NCI-H446 treated with DMSO at 0.1 percent for 48 hours (cell line): ENCODE results near the gene MRLN.
"Not testable (repeated sequence)": the region's sequence is repeated elsewhere in the genome, so short reads cannot be mapped to it uniquely, and the experiment has no call there.

ENCODE experiments used
- DNase-seq: peaks from one replicate; lab custom pipeline; 2025; lab: John Stamatoyannopoulos, UW

The MRLN gene

DNA sequence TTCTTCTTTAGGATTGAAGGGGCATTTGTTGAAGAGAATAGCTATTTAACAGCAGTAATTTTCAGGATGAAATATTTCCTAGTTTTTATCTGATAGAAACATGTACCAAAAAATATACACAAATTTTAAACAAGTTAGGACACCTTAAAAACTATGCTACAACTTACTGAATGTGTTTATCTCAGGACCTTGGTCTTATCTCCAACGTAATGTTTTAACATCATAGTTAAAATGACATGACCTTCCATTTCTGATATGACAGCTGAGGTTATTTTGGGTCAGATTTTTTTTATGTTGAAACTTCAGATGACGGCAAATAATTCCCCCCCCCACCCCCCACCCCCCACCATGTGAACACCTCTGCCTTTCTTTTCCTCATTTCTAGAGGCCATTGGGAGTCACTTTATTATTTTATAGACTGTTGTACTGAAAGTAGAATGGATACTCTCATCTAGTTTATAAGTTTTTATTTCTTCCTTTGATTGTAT is 8.0 kb downstream of the MRLN start:
- no peak for DNase-seq

- DNase-seq, result not testable (repeated sequence)
Measured at GRCh38 chr10:59744762-59745161, 8.5 kb downstream of the MRLN start.

DNA sequence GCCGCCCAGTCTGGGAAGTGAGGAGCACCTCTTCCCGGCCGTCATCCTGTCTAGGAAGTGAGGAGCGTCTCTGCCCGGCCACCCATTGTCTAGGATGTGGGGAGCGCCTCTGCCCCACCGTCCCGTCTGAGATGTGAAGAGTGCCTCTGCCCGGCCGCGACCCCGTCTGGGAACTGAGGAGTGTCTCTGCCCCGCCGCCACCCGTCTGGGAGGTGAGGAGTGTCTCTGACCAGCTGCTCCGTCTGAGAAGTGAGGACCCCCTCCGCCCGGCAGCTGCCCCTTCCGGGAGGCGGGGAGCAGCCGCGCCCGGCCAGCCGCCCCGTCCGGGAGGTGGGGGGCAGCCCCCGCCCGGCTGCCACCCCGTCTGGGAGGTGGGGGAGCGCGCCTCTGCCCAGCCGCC is 9.1 kb downstream of the MRLN start:
- DNase-seq, result not testable (repeated sequence)

- DNase-seq, result no peak
Measured at GRCh38 chr10:59741583-59741982, 11.7 kb downstream of the MRLN start.

DNA sequence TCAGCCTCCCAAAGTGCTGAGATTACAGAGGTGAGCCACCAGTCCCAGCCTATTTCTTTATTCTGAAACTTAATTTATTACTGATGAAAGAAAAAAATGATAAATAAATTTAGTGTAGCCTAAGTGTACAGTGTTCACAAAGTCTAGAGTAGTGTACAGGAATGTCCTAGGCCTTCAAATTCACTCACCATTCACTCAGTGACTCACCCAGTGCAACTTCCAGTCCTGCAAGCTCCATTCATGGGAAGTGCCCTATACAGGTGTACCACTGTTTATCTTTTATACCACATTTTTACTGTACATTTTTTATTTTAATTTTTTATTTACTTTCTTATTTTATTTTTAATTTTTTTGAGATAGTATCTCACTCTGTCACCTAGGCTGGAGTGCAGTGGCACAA is 12.2 kb downstream of the MRLN start:
- DNase-seq, result no peak

DNA sequence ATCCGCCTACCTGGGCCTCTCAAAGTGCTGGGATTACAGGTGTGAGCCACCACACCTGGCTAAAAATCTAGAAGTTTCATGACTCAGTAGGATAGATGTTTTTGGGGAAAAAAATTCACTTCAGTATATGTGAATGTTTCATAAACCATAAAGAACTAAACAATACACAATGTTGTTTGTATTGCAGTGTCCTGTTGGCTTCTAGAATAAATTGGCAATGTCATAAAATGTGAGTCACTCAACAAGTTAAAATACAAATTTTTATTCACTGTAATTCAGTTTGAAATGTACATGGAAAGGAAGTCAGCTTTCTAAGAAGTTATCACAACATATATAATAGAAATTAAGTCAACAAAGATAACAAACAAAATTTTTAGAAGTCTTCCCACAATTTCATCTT is 16.5 kb downstream of the MRLN start:
- DNase-seq, result no peak

DNA sequence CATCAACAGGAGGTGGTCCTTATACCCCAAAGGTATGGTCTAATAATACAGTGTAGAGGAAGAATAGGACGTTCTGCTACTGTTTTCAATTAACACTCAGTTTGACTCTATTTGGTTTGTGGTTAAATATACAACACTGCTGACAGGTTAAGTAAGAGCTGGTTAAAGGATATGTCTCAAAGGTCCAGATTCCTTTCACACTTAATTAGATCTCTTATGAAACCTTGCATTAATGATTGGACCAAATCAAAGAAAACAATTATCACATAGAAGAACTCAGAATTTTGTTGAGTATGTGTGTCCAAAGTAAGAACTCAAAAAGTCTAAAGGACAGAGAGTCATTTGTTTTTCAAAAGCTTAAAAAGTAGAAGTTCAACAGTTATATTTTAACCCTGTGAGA is 18.0 kb downstream of the MRLN start:
- no peak for DNase-seq

DNA sequence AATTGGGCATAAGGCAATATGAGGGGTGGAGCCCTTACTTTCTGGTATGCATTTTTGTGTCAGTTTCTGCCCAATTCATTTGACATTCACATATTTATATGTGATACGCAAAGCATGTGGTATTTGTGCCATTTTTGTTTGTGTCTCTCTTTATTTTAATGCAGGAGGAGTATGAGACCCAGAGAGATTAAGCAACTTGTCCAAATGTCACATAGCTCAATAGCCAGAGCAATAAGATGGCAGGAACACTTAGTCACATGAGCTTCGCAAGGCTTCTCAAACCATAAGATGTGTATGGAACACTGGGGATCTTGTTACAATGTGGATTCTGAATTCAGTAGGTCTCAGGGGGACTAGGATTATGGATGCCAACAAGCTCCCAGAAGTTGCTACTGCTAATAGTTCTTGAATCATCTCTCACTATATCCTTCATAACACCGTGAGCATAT is 19.2 kb downstream of the MRLN start:
- no peak for DNase-seq

GRCh38 chr10:59733321-59734013 is 19.8 kb downstream of the MRLN start:
- not testable (repeated sequence) for DNase-seq

DNA sequence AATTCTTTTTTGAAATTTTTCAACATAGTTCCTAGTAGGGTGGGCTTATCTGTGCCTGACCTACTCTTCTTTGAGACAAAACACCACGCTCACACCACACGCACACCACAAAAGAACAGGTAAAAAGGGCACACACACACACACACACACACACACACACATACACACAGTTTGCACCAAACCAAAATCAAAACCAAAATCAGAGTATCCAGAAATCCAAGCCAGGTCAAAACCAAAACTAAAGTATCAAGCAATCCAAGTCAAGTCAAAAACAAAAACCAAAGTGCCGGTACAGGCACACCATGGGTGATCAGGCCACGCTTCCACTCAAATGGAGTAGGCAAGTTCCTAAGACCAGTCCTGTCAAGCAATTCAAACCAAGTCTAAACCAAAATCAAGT is 20.4 kb downstream of the MRLN start:
- DNase-seq, result not testable (repeated sequence)

GRCh38 chr10:59729167-59729566 is 24.1 kb downstream of the MRLN start:
- DNase-seq, result not testable (repeated sequence)

DNA sequence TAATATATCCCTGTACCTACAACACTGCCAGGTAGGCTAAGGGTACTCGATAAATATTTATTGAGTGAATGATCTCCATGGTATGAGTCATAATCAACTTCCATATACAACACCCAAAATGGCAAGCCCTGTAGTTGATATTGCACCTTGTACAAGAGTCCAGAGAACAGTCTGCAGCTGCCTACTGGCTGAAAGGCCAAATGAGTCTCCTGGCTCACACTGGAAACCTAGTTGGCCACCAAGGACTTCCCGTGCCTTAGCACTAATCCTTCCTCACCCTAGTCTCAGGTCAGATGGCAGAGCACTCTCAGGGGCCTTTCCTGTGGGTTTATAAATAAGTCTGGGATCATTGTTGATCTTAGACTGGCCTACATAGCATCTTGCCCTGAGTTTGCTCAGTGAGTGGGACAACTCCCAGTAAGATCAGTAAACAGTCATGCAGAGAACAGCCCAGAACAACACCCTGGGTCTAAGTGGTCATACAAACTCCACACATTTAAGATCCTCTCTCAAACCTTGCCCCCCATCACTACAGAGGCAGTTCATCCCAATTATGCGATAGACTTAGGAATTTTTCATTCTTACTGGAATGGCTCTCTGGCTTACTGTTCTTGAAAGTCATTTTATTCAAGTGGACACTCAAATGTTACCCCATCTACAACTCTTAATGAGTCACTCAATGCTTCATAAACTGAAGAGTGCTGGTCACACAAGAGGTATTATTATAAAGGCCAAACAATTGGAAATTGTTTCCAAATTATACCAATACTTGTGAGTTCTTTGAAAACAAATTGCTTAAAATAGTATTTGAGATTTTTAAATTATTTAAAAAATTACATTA is 28.9 kb downstream of the MRLN start:
- DNase-seq, result no peak

DNA sequence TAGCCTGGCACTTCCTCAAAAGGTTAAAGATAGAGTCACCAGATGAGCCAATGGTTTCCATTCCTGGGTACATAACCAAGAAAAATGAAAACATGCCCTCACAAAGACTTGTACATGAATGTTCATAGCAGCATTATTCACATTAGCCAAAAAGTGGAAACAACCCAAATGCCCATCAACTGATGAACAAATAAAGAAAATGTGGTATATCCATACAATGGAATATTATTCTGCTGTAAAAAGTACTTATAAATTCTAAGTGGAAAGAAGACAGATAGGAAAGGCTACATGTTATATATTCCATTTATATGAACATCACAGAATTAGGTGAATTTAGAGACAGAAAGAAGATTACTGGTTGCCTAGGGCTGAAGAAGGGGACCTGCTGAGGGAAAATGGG is 32.9 kb downstream of the MRLN start:
- no peak for DNase-seq

DNA sequence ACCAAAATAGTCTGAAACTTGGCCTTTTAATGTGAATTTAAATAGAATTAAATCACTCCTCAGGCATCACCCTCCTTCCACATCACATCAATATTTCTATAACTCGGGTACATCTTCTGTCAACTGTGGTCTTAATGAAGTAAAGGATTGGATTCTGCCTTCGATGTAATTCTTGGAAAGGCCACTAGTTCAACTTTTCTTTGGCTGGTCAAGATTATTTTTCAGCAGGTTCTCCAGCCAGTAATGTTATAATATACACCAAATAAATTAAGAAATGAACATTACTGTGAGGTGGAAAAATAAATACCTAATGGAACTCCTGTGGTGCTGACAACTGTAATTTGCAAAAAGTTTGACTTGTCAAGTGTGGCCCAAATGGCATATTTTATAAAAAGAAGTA is 33.9 kb downstream of the MRLN start:
- DNase-seq, result no peak

- DNase-seq, result no peak
Measured at GRCh38 chr10:59718257-59718656, 35.0 kb downstream of the MRLN start.

GRCh38 chr10:59713196-59713821 is 39.9 kb downstream of the MRLN start:
- no peak for DNase-seq

DNA sequence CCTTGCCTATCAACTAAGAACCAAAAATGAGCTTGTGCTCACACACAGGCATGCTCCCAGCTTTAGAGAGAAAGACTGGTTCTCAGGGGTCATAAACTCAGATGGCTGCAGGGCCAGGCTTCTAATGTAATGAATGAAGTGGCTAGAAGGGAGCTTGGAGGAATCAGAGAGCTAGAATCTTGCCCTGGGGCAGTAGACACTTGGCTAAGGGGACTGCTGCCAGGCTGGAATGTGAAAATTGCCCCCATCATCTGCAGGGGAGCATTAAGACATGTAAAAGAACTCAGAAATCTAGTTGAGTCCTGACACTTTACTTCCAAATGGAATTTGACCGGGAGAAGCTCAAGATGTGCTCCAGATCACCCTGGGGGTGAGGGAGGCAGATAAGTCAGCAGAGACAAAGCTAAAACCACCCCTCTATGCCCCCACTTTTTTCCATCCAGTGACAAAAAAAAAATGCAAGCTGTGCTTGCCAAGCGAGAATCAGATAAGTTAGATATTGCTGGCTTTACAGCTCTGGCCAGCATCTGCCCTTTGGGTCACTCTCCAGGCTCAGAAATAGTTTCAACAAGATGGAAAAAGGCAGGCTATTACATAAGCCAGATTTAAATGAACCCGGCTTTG is 41.3 kb downstream of the MRLN start:
- DNase-seq, result no peak

DNA sequence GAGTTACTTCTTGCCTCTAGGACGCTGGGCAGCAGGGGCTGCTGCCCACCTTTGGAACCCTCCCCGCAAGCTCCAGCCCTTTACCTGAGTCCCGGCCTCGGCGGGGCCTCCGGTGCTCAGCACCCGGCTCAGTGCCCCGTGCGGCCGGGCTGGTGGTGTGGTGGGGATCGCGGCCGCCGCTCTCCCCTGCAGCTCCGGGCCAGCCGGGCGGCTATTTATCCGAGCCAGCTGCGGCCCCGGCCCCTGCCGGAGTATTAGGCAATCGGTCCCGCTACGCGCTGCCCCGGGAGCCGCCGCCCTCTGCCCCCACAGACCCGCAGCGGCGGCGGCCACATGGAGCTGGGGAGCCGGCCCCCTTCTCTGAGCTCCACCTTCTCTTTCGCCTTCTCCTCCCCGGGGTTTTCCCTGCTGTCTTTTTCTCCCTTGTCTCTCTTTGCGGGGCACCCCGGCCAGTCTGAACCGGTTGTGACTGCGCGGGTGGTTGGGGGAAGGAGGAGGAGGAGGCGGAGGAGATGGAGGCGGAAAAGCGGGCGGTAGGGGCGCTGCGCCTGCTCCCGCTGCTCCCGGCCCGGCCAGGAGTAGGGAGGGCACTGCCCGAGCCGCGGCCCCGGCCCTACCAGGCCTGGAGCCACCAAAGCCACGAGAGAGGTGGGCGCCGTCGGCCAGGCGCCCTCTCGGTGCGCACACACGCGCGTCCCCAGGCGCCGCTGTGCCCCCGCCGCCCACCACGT is 43.7 kb downstream of the MRLN start, which contains the start of gene SLC16A9:
TSS of gene SLC16A9 (minus strand) at position 456 of the 731 bp plus-strand sequence. CDS start 25,559 bp downstream, outside the sequence.
- peak; percentile 56 for DNase-seq

- no peak for DNase-seq
Measured at GRCh38 chr10:59708816-59709394, 44.4 kb downstream of the MRLN start.

DNA sequence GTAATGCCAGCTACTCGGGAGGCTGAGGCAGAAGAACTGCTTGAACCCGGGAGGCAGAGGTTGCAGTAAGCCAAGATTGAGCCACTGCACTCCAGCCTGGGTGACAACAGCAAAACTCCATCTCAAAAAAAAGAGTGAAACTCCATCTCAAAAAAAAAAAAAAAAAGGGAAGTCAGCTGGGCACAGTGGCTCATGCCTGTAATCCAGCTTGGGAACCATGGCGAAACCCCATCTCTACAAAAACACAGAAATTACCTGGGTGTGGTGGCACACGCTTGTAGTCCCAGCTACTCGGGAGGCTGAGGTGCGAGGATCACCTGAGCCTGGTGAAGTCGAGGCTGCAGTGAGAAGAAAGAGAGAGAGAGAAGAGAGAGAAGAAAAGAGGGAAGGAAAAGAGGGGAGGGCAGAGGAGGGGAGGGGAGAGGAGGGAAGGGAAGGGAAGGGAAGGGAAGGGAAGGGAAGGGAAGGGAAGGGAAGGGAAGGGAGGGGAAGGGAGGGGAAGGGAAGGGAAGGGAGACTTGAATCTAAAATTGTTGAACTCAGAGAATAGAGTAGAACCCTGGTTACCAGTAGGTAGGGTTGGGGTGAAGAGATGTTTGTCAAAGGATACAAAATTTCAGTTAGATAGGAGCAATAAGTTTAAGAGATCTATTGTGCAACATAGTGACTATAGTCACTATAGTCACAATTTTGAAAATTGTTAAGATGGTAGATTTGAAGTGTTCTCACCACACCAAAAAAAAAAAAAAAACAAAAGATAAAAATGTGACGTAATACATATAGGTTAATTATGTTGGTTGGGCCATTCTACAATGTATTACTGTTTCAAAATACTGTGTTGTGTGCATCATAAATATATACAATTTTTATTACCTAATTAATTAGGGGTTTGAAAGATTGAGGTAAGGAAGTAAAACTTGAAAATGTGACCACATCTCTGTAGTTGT is 46.1 kb downstream of the MRLN start:
- no peak for DNase-seq
